ENCODE measurements around the gene DHRS3. TPM values are rescaled to one million over a fixed set of nuclear protein-coding genes. Genes with fewer than 3 reads are reported as not detected.

The DHRS3 gene
- total RNA-seq, 1 experiment from 2014 or later = 154 TPM

DNA sequence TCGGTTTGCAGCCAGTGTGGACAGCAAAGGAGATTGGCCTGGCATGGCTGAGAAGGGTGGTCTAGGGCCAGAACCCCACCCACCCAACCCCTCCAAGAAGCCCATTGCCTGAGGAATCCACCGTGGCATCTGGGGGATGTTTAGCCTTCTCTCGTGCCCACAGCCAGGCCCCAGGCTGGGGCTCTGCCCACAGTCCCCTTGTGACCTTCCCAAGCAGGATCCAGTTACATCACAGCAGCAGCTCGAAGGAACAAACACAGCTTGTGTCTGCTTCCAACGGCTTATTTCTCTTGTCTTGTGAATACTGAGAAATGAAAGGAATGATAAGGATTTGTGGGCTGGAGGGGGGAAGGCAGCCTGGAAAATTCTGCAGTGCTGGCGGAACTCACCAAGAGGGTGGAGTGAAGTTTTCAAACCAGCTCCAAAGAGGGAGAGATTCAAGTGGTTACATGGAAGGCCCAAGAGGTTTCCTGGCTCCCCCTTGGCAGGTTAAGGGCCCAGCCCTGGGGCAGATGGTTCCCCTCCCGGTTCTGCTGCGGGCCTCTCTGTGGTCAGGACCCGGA lies 61.6 kb downstream of the DHRS3 start:
- ChIA-PET CTCF (interaction anchor here (0.7 kb wide), 1 partner anchor 53 kb away, joined by 4 read pairs; no protein-coding TSS in a partner anchor), POLR2A (ENCODE audit: unreplicated experiment) (interaction anchor here (0.5 to 1.0 kb wide), 2 partner anchors 39 to 48 kb away, joined by 4 to 6 read pairs; no protein-coding TSS in a partner anchor)
- no peaks in the 10 kb centered on the region for H3K79me2 ChIP-seq (ENCODE audit: low read depth)
- peaks cover 4% of the 10 kb centered on the region; the same call in 1 of the 2 replicates for H3K4me1 ChIP-seq (replicated peaks; ENCODE audit: insufficient read depth)
- no peaks in the 10 kb centered on the region for H4K20me1 ChIP-seq (ENCODE audit: insufficient read depth)
- H3K4me2 ChIP-seq = 0 out of 2 replicates have a peak overlapping the region, but pooled peaks have one; percentile 15
- intact Hi-C loops (cut with micrococcal nuclease; ENCODE audit: unreplicated experiment) = no loop called here
- no peak overlapping the region for H3K4me3 ChIP-seq
- no peaks in the 10 kb centered on the region for H3K9me3 ChIP-seq (ENCODE audit: insufficient read depth, low read depth)
- no peaks in the 10 kb centered on the region for H3K9me2 ChIP-seq (ENCODE audit: insufficient read depth)
- H3K36me3 ChIP-seq (ENCODE audit: low read depth) = no peaks in the 10 kb centered on the region
- TF ChIP-seq, protein P1, sequence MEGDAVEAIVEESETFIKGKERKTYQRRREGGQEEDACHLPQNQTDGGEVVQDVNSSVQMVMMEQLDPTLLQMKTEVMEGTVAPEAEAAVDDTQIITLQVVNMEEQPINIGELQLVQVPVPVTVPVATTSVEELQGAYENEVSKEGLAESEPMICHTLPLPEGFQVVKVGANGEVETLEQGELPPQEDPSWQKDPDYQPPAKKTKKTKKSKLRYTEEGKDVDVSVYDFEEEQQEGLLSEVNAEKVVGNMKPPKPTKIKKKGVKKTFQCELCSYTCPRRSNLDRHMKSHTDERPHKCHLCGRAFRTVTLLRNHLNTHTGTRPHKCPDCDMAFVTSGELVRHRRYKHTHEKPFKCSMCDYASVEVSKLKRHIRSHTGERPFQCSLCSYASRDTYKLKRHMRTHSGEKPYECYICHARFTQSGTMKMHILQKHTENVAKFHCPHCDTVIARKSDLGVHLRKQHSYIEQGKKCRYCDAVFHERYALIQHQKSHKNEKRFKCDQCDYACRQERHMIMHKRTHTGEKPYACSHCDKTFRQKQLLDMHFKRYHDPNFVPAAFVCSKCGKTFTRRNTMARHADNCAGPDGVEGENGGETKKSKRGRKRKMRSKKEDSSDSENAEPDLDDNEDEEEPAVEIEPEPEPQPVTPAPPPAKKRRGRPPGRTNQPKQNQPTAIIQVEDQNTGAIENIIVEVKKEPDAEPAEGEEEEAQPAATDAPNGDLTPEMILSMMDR (conservative IDR thresholded peaks at IDR 0.05) = no peak
- TF ChIP-seq EZH2 (IDR thresholded peaks at IDR 0.05; ENCODE audit: low read depth) = no peak
- no TSS peak for BruUV-seq (replicated peaks)
- H3K27me3 ChIP-seq (ENCODE audit: insufficient read depth, low read depth) = no peaks in the 10 kb centered on the region
- DNase-seq = peak in 1 of 2 experiments; percentile 46
- no peaks in the 10 kb centered on the region for H3F3A ChIP-seq (ENCODE audit: insufficient read depth, low read depth)
- H3K27ac ChIP-seq = no peak overlapping the region
- H2AFZ ChIP-seq = no peak overlapping the region

DNA sequence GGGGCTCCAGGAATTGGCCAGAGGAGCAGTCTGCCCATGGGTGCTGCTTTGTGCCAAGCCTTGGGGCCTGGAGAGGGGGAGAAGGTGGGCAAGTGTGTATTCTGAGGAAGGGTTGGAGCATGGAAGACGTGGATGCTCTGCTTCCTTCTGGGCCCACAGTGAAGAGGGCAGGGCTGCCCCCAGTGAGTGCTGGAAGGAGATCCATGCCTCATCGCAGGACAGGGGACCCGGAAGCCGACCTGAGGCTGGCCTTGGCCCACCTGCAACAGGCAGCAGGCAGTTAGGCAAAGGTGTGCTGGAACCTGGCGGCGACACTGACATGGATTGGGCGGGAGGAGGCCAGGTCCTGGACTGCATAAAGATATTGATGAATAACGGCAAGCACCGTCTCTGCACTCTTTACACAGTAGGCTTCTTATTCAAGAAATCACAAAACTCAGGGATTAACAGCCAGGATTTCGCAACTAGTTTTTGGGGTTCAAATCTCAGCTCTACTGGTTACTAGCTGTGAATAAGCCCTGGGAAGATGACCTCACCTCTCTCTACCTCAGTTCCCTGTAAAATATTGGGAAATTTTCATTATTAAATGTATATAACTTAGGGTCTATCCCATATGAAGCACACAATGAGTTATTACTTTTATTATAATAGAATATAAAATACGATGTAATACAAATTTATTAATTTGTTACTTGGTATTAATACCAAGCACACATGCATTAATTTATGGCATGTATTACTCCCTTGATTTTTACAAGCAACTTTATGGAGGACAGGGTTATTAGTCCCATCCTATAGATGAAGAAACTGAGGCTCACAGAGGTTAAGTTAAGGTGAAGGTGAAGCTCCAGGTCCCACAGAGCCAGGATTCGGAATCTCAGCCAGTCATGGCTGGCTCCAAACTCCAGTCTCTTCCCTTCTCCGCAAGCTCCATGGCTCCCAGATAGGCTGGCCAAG lies 62.3 kb downstream of the DHRS3 start:
- TF ChIP-seq, protein P1 (conservative IDR thresholded peaks at IDR 0.05) = no peak
- no peak for TF ChIP-seq EZH2 (IDR thresholded peaks at IDR 0.05; ENCODE audit: low read depth)
- Histone ChIP-seq H3K27me3 (ENCODE audit: insufficient read depth, low read depth) (no peaks in the 10 kb centered on the region), H3K36me3 (ENCODE audit: low read depth) (no peaks in the 10 kb centered on the region), H3K4me3 (no peak overlapping the region), H3K27ac (no peak overlapping the region), H3K9me3 (ENCODE audit: insufficient read depth, low read depth) (no peaks in the 10 kb centered on the region), H3K4me1 (replicated peaks; ENCODE audit: insufficient read depth) (peaks cover 6% of the 10 kb centered on the region), H3K79me2 (ENCODE audit: low read depth) (no peaks in the 10 kb centered on the region), H2AFZ (no peak overlapping the region), H3K9me2 (ENCODE audit: insufficient read depth) (no peaks in the 10 kb centered on the region), H4K20me1 (ENCODE audit: insufficient read depth) (no peaks in the 10 kb centered on the region), H3F3A (ENCODE audit: insufficient read depth, low read depth) (0 out of 2 replicates have a peak, but pooled peaks cover 4% of the 10 kb centered on the region), H3K4me2 (no peak overlapping the region)
- CTCF ChIA-PET = no interaction called here
- POLR2A ChIA-PET (ENCODE audit: unreplicated experiment) = interaction anchor here (1.0 kb wide), 1 partner anchor 40 kb away, joined by 4 read pairs; no protein-coding TSS in a partner anchor
- intact Hi-C loops (cut with micrococcal nuclease; ENCODE audit: unreplicated experiment) = no loop called here
- DNase-seq = no peak
- BruUV-seq (replicated peaks) = no TSS peak

DNA sequence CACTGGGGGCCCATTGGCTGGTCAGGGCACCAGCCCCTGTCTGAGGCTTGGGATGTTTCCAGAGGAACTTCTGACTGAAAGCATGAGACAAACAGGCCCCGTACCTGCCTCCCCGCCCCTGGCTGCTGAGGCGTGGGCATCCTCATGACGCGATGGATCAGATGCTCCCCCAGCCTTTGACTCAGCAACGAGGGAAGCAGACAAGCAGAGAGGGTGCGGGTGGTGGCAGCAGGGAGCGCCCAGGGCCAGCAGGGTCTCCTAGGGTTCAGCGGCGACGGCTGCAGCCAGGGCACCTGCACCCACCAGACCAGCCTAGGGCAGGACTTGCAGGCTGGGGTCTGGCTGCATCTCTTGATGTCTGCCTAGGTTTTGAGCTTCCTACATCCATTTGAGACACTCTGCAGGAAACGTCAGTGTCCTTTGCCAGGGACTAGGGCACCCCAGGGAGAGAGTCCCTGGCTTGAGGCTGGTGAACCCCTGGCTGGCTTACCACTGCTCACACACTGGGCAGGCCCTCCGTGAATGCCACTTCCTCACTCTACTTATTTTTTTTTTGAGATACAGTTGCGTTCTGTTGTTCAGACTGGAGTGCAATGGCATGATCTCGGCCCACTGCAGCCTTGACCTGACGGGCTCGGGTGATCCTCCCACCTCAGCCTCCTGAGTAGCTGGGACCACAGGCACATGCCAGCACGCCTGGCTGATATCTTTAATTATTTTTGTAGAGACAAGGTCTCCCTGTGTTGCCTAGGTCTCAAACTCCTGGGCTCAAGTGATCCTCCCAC lies 63.3 kb downstream of the DHRS3 start:
- no peak for DNase-seq
- no peak overlapping the region for H3K4me3 ChIP-seq
- TF ChIP-seq, protein P1 (conservative IDR thresholded peaks at IDR 0.05) = no peak
- no peak for TF ChIP-seq EZH2 (IDR thresholded peaks at IDR 0.05; ENCODE audit: low read depth)
- no peak overlapping the region for H3K27ac ChIP-seq
- H3K27me3 ChIP-seq (ENCODE audit: insufficient read depth, low read depth) = no peaks in the 10 kb centered on the region
- H3K4me2 ChIP-seq = no peak overlapping the region
- no peaks in the 10 kb centered on the region for H3K36me3 ChIP-seq (ENCODE audit: low read depth)
- H3K79me2 ChIP-seq (ENCODE audit: low read depth) = no peaks in the 10 kb centered on the region
- BruUV-seq (replicated peaks) = no TSS peak
- no peak overlapping the region for H2AFZ ChIP-seq
- peaks cover 10% of the 10 kb centered on the region for H3F3A ChIP-seq (ENCODE audit: insufficient read depth, low read depth)
- peaks cover 16% of the 10 kb centered on the region for H3K4me1 ChIP-seq (replicated peaks; ENCODE audit: insufficient read depth)
- no peaks in the 10 kb centered on the region for H3K9me3 ChIP-seq (ENCODE audit: insufficient read depth, low read depth)
- ChIA-PET POLR2A (ENCODE audit: unreplicated experiment) (no interaction called here), CTCF (no interaction called here)
- H3K9me2 ChIP-seq (ENCODE audit: insufficient read depth) = no peaks in the 10 kb centered on the region
- H4K20me1 ChIP-seq (ENCODE audit: insufficient read depth) = no peaks in the 10 kb centered on the region
- intact Hi-C loops (cut with micrococcal nuclease; ENCODE audit: unreplicated experiment) = no loop called here

All from PC-9 (cell line).